Thymus (tissue), 11 donors: ENCODE results near the gene ERMP1. TPM values are rescaled to one million over a fixed set of nuclear protein-coding genes. Genes with fewer than 3 reads are reported as not detected.

Experiments
- DNase-seq, 9 donors: peaks; one replicate each; pipeline ENCODE4 v3.0.0-alpha.2; 2013; ENCODE audit warnings: low spot score in 9 of 9, low read depth in 6 of 9, missing footprints in 1 of 9
- H3K27ac ChIP-seq, 2 donors: one replicate each; pipeline ENCODE4 v1.5.1; 2013; ENCODE audit warnings: control low read depth in 1 of 2, low read depth in 1 of 2, low read length in 1 of 2, mild to moderate bottlenecking in 1 of 2, moderate library complexity in 1 of 2
- H3K27me3 ChIP-seq, 2 donors: one replicate each; pipeline ENCODE4 v1.5.1; 2013; ENCODE audit warnings: low read length in 1 of 2; ENCODE audit not compliant: control insufficient read depth in 2 of 2, insufficient read depth in 1 of 2
- H3K36me3 ChIP-seq, 2 donors: one replicate each; pipeline ENCODE4 v1.5.1; 2013; ENCODE audit warnings: low read length in 1 of 2, mild to moderate bottlenecking in 1 of 2, moderate library complexity in 1 of 2; ENCODE audit not compliant: control insufficient read depth in 2 of 2, insufficient read depth in 2 of 2
- H3K4me1 ChIP-seq, 2 donors: one replicate each; pipeline ENCODE4 v1.5.1; 2013; ENCODE audit warnings: low read length in 2 of 2; ENCODE audit not compliant: control insufficient read depth in 2 of 2, insufficient read depth in 2 of 2
- H3K4me3 ChIP-seq, 2 donors: one replicate each; pipeline ENCODE4 v1.5.1; 2013; ENCODE audit warnings: low read length in 2 of 2, control low read depth in 1 of 2, mild to moderate bottlenecking in 1 of 2
- H3K9me3 ChIP-seq, 2 donors: one replicate each; pipeline ENCODE4 v1.5.1; 2013; ENCODE audit warnings: low read length in 1 of 2, mild to moderate bottlenecking in 1 of 2; ENCODE audit not compliant: control insufficient read depth in 2 of 2, insufficient read depth in 1 of 2
- WGBS: extraction: QIAGEN DNeasy Blood & Tissue Kit; methylation state at CpG from one replicate; pipeline ENCODE4 v1.1.7; 2013; 5-methylcytosine and 5-hydroxymethylcytosine counted together
- polyA plus RNA-seq: library from polyadenylated mRNA; stranded (reverse); fragments of 200-250 nt; gene quantifications from one replicate; pipeline ENCODE4 v1.2.3, GENCODE V29; 2013
- total RNA-seq: library from RNA; stranded (reverse); fragments of 120-200 nt; gene quantifications from one replicate; pipeline ENCODE4 v1.2.4, GENCODE V29; 2013
- donor health status: healthy.

Gene ERMP1
- total and polyA plus RNA-seq, 2 donors = 11.2 to 16.6 TPM

DNA sequence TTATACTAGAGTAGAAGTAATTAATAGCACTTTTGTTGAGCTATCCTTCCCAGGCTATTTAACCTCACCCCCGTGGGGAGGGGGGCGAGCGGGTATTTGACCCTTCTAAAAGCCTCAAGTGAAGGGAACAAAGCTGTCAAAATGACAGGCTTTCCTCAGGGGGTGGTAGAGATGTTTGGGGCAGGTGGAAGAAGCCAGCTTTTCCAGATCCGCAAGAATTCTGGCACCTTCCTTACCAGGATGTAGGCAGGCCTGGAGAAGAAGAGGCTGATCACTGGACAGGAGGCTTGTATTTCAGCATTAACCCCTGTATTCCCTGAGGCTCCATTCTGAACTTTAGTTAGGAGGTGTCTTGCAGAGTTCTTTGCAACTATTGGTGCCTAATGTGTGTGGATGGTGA, 31.5 kb upstream of the ERMP1 start:
- H3K36me3 ChIP-seq = no peaks in the 10 kb centered on the region
- H3K27me3 ChIP-seq = no peaks in the 10 kb centered on the region
- no peak overlapping the region for H3K27ac ChIP-seq
- no peak overlapping the region for H3K4me3 ChIP-seq
- 96% methylated on average over 4 of the region's 4 CpGs for WGBS
- no peak for DNase-seq
- no peaks in the 10 kb centered on the region for H3K9me3 ChIP-seq
- no peaks in the 10 kb centered on the region for H3K4me1 ChIP-seq

DNA sequence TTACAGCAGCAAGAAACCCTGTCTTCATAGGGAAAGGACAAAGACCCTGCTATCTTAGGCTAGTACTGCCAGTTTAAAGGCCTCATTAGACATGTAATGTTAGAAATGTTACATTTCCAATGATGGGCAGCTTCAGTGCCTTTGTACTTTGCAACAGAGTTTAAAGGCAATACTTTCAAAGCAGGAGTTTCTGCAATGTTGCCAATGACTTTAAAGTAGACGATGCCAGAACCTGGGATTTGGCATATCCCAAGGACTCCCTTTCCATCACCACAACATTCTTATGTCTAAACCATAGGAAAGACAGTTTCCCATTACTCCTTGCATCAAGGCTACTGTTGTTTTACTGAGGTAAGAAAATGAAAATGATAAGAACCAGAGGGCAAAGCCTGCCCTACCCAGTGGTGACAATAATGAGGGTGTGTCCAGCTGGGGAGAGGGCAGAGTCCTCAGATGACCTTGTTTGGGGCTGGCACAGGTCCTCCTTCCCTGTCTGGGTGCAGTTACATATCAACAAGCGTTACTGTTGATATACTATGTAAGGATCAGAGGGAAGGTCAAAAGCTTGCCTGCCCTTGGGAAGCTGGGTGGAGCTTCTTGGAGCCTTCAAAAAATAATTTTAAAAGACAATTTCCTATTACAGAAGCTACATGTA, 30.3 kb upstream of the ERMP1 start:
- H3K36me3 ChIP-seq = no peaks in the 10 kb centered on the region
- over 99% methylated on average over 2 of the region's 2 CpGs for WGBS
- H3K27me3 ChIP-seq = no peaks in the 10 kb centered on the region
- H3K9me3 ChIP-seq = no peaks in the 10 kb centered on the region
- H3K27ac ChIP-seq = no peak overlapping the region
- H3K4me3 ChIP-seq = no peak overlapping the region
- H3K4me1 ChIP-seq = no peaks in the 10 kb centered on the region
- DNase-seq = no peak

DNA sequence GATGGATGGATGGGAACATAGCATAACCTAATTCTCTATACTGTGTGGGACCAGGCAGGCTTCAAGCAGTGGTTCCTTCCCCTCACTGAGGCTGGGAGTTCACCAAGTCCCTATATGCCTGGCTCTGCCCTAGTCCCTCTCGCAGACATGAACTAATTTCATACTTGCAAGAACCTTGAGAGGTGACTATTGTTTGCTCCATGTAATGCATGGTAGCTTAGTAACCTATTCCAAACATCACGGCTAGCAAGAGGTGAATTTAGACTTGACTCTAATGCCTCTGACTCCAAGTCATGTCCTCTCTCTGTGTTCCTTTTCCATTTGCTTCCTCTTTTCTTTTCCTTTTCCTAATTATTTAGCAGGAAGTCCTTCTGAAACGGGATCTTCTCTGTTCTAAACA, 25.9 kb upstream of the ERMP1 start:
- Histone ChIP-seq H3K27ac (no peak overlapping the region), H3K27me3 (no peaks in the 10 kb centered on the region), H3K4me3 (no peak overlapping the region), H3K9me3 (no peaks in the 10 kb centered on the region), H3K36me3 (no peaks in the 10 kb centered on the region), H3K4me1 (no peaks in the 10 kb centered on the region)
- no peak for DNase-seq
- WGBS = 84% methylated on average over 3 of the region's 3 CpGs

DNA sequence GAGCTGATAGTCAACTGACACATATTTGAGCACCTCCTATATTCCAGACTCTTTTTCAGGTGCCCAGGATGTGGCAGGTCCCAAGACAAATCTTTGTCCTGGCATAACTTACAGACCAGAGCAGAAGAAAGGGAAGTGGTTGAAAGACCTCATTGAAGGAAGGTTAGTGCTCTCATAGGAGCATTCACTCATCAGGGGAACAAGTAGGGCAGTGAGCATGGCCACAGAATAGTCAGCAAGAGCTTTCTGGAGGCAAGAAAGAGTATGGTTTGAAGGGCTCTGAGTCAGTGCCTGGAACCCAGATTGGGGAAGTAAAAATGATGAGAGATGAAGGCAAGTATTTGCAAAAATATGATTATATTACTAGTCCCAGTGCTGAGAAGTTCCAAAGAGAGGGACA, 25.0 kb upstream of the ERMP1 start:
- H3K27me3 ChIP-seq = no peaks in the 10 kb centered on the region
- no peak overlapping the region for H3K27ac ChIP-seq
- H3K36me3 ChIP-seq = no peaks in the 10 kb centered on the region
- no peak for DNase-seq
- peaks cover 0 to 5% of the 10 kb centered on the region in 2 donors for H3K4me1 ChIP-seq
- no peaks in the 10 kb centered on the region for H3K9me3 ChIP-seq
- H3K4me3 ChIP-seq = no peak overlapping the region

DNA sequence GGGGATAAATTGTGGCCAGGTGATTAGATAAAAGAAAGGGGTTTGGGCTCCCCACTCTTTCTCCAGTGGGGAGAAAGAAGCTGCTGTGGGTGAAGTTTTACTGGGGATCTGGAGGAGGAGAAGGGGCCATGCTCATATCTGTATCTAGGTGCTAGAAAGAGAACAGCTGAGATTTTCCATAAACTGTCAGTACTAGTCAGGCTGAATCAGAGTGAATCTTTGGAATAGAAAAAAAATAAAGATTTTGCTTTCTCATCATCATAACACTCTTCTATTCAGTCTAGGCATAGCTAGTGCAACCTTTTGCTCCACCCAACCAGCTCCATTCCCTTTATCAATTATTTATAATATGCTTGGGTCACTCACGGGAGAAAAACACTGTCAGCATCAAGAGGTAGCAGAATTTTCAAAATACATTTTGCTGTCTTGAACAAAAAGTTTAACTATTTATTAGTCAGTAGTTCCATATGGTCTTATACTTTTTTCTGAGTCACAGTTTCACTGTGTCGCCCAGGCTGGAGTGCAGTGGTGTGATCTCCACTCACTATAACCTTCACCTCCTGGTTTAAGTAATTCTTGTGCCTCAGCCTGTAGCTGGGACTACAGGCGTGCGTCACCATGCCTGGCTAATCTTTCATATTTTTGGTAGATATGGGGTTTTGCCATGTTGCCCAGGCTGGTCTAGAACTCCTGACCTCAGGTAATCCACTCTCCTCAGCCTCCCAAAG, 21.3 kb upstream of the ERMP1 start:
- WGBS = 97% methylated on average over 4 of the region's 4 CpGs

DNA sequence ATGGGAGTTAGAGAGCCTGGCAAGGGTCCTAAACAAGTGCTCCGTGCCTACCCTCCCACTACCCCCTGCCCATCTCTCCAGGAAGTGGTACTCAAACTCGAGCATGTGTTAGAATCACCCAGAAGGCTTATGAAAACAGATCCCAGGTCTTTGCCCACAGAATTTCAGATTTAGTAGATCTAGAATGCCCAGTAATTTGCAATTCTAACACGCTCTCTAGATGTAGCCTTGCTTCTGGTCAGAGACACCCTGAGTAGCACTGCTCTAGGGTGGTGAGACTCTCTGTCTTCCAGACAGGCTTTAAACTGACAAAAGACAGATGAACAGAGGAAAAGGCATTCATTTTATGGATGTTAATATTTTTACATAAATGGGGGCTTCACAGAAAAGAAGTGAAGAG, 20.7 kb upstream of the ERMP1 start:
- Histone ChIP-seq H3K4me1 (peaks cover 5% of the 10 kb centered on the region in 2 donors), H3K27ac (no peak overlapping the region), H3K9me3 (no peaks in the 10 kb centered on the region), H3K36me3 (no peaks in the 10 kb centered on the region), H3K27me3 (no peaks in the 10 kb centered on the region), H3K4me3 (no peak overlapping the region)
- no peak for DNase-seq
- 75% methylated on average over 3 of the region's 3 CpGs for WGBS

More for the DNA sequence above, 21.3 kb upstream of the ERMP1 start:
- no peaks in the 10 kb centered on the region for H3K27me3 ChIP-seq
- DNase-seq = no peak
- H3K27ac ChIP-seq = no peak overlapping the region
- peaks cover 5% of the 10 kb centered on the region in 2 donors for H3K4me1 ChIP-seq
- no peak overlapping the region for H3K4me3 ChIP-seq
- H3K9me3 ChIP-seq = no peaks in the 10 kb centered on the region
- H3K36me3 ChIP-seq = no peaks in the 10 kb centered on the region

DNA sequence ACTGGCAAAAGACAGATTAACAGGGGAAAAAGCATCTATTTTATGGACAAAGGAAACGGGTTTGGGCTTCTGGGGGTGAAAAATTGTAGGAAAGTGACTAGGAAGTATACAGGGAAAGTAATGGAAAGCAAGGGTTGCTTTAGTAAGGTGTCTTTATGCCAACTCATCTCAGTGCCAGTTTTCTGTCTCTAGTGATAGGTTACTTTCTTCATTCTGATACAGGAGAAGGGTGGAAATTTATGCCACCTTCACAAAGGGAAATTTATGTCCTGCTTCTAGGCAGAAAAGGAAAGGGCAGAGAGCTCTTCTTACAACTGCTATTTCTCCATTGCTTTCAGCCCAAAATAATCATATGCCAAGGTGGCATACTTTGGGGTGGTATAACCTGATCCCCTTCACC, 20.1 kb upstream of the ERMP1 start:
- Histone ChIP-seq H3K27ac (no peak overlapping the region), H3K36me3 (no peaks in the 10 kb centered on the region), H3K9me3 (no peaks in the 10 kb centered on the region), H3K4me3 (no peak overlapping the region), H3K27me3 (no peaks in the 10 kb centered on the region), H3K4me1 (peaks cover 5% of the 10 kb centered on the region in 2 donors)
- DNase-seq = no peak
- 88% methylated on average over 1 of the region's 1 CpG for WGBS

DNA sequence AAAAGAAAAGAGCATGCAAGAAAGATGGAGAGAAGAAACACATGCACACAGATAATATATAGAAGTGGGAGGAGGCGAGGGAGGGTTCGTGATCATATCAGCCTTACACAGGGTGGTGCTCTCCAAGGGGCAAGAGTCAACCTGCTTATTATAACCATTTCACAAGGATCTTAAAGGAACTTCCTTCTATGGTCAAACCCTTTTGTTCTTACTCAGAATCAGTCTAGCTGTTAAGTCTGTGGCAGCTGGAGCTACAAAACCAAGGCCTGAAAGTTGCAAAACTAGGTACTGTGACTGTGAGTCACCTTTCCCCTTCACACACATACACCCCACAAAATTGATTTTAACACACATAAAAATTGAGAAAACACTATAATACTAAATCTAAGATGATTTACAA, 18.5 kb upstream of the ERMP1 start:
- Histone ChIP-seq H3K4me3 (no peak overlapping the region), H3K9me3 (no peaks in the 10 kb centered on the region), H3K27me3 (no peaks in the 10 kb centered on the region), H3K4me1 (peaks cover 5 to 7% of the 10 kb centered on the region in 2 donors), H3K36me3 (no peaks in the 10 kb centered on the region), H3K27ac (no peak overlapping the region)
- WGBS = 82% methylated on average over 2 of the region's 2 CpGs
- peak in 1 of 9 donors; percentile 54 for DNase-seq

DNA sequence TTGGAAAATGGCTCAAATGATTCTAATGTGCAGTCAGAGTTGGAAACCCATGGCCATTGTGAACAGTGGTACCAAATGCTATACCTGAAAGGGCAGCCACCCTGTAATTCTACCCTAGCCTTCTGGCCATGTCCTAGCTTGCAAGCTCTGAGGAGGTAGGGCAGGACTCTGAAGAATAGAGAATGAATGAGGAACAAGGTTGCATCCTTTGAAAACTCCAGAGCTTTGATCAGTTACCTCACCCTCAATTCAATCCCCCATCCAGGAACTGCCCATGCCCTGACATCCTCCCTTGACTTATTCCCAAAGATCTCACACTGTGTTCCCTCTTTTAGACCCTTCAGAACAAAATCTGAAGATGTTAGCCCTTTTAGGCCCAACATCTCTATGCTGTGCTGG, 17.8 kb upstream of the ERMP1 start:
- no peak overlapping the region for H3K4me3 ChIP-seq
- peaks cover 5 to 12% of the 10 kb centered on the region in 2 donors for H3K4me1 ChIP-seq
- H3K36me3 ChIP-seq = no peaks in the 10 kb centered on the region
- no peaks in the 10 kb centered on the region for H3K27me3 ChIP-seq
- no peak overlapping the region for H3K27ac ChIP-seq
- no peak for DNase-seq
- H3K9me3 ChIP-seq = no peaks in the 10 kb centered on the region
